Posterior vena cava (tissue), 2 donors: ENCODE data around the gene ADGRG4. TPM values are rescaled to one million over a fixed set of nuclear protein-coding genes. Genes with fewer than 3 reads are reported as not detected.
"Not testable (repeated sequence)": the region's sequence is repeated elsewhere in the genome, so short reads cannot be mapped to it uniquely, and the experiment has no call there.

Experiments
- DNase-seq: peaks from one replicate; pipeline ENCODE4 v3.0.0-alpha.2; 2020; ENCODE audit warnings: low spot score
- intact Hi-C, 2 donors: fragments of 100-400 bp; cut with DNase I; formaldehyde crosslinking; loops; one replicate each; pipeline versions ENCODE4 v1.14.1 to v1.14.2; 2022 to 2023
- total RNA-seq, 2 donors: library from RNA; stranded (reverse); fragmentation: NEBNext Ultra II Directional; extraction: Animal tissue kit (Norgen Biotek cat#: 25700); gene quantifications; one replicate each; pipeline ENCODE4 v1.2.1, GENCODE V29; 2021
- donor health status: DM: yes; HTN: yes; CAD: no.
- donor health status: DM: yes; HTN: yes; CAD: no.

Gene ADGRG4
- total RNA-seq, 2 donors from 2014 or later = 0.71 to 1.2 TPM

DNA sequence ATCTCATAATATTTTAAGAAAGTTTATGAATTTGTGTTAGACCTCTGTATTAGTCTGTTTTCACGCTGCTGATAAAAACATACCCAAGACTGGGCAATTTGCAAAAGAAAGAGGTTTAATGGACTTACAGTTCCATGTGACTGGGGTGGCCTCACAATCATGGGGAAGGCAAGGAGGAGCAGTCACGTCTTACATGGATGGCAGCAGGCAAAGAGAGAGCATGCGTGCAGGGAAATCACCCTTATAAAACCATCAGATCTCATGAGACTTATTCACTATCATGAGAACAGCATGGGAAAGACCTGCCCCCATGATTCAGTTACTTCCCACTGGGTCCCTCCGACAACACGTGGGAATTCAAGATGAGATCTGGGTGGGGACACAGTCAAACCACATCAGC is 14.4 kb upstream of the ADGRG4 start:
- intact Hi-C loops, DNase-seq: not testable (repeated sequence)

DNA sequence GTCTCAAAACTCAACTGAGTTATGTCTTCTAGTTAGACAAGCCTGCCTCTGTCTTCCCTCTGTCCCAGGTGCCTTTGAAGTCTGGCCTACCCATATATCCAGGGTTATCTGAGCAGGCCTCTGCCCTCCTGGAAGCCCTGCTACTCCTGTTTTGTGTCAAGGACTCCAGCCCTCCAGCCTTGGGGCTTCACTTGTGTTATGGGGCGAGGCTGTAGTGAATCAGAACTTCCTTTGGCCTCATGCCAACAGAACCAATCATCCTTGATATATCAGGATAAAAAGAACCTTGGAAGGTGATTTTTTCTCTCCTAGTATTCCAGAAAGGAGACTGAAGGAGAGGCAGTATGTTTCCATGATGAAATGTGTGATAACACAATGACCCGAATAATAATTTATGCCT is 8.9 kb upstream of the ADGRG4 start:
- intact Hi-C loops = no loop called here
- DNase-seq = no peak

DNA sequence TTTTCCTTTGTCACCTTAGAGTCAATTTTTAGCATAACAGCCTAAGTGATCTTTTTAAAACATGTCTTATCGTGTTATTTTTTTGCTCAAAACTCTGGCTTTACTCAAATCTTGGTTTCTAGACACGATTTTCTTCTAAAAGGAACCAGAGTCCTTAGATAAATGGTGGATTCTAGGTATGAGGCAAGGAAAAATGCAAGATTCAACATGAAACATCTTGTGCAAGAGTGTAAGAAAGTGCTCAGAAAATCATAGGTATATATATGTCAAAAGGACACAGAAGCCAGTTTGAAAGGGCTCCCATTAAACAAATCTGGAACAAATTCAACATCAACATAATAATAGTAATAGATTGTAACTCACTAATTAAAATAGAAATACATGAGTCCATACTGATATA is 8.1 kb upstream of the ADGRG4 start:
- no peak for DNase-seq
- intact Hi-C loops = no loop called here

DNA sequence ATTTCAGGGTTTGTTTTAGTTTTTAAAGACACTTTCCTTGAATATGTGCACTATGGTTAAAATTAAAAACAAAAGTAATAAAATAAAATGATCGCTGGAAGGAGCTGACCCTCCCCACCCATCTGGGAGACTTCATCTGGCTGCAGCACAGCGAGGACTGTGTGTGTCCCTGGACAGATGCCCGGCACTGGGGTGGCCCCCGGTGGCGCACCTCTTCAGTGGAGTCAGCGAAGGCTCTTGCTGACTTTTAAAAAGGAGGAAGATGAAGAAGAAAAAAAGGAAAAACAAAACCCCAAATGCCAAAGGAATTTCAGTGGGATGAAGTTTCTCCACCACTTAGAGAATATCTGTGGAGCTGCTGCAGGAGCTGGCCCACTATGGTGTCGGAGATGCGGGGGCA is 5.4 kb upstream of the ADGRG4 start:
- no peak for DNase-seq
- intact Hi-C loops = no loop called here

DNA sequence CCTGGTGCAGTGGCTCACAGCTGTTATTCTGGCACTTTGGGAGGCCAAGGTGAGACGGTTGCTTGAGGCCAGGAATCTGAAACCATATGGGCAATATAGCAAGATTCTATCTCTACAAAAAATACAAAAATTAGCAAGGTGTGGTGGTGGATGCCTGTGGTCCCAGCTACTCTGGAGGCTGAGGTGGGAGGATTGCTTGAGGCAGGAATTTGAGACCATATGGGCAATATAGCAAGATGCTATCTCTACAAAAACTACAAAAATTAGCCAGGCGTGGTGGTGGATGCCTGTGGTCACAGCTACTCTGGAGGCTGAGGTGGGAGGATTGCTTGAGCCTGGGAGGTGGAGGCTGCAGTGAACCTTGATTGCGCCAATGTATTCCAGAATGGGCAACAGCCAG is 2.3 kb downstream of the ADGRG4 start:
- intact Hi-C loops = no loop called here
- no peak for DNase-seq

DNA sequence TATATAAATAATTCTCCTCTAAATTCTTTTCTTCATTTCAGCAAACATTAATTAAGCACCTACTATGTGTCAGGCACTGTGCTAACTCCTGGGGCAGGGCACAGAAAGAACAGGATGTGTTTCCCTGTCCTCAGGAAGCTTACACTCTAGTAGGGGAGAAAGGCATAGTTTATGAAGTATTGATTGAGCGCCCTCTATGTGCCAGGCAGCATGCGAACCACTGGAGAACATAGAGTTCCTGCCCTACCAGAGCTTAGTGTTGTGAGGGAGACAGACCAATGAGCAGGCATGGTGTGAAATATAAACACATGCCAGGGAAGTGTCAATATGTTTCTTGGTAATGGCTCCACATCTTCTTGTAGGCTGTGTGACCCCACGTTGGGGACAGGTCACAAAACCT is 3.7 kb downstream of the ADGRG4 start:
- intact Hi-C loops = no loop called here
- DNase-seq = no peak

DNA sequence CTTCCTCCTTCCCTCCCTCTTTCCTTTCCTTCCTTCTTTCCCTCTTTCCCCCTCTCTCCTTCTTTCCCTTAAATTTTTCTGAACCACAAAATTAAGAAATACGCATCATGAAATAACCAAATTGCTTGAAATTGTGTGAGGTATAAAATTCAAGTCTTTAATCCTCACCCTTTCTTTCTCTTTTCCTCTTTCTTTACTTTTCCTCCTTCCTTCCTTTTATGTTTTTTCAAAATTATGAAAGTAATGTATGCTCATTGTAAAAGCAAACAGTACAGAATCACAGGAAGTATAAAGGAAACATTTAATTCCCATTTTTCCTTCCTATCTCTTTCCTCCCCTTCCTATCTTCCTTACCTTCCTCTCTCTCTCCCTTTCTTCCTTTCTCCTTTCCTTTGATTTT is 5.4 kb downstream of the ADGRG4 start:
- no peak for DNase-seq
- intact Hi-C loops = no loop called here

DNA sequence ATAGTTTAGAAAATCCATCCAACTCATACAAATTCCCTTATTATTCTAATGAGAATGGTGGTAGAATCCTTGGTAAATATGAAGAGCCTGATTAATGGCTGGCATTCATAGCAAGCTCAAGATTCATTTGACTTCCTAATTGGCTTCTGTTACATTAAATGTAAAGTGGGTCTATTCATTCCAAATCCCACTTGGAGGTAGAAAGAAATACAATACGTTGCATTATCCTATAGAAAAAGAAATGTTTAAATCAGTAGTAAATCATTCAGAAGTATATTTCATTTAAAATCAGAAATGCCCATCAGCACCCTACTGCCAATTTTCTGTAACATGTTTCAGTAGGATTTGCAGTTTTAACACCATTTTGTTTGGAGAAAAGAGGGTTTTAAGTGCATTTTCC is 6.7 kb downstream of the ADGRG4 start:
- intact Hi-C loops = no loop called here
- no peak for DNase-seq

DNA sequence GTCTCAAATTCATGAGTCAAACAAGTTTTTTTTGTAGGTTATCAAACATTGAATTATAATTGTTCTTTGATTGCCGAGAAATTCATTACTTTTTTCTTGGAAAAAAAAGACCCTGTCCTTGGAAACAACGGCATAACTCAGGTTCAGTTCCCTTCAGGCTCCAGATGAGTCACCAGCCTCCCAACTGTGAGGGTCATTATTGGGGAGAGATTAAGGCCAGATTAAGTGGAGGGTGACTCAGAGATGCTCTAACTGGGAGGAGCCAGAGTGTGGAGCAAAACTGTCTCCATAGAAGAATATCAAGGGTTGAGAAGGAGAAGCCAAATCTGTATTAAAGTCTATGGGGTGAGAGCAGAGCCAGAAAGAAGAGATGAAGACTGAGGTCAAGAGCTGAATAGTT is 9.6 kb downstream of the ADGRG4 start:
- no peak for DNase-seq

DNA sequence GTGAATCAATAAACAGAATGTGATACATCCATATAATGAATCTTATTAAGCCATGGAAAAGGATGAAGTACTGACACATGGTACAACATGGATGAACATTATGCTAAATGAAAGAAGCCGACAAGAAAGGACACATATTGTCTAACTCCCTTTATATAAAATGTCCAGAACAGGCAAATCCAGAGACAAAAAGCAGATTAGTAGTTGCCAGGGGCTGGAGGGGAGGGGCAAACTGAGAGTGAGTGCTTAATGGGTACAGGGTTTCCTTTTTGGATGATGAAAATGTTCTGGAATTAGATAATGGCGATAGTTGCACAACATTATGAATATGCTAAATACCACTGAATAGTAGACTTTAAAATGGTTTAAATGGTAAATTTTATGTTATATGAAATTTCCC is 17.4 kb downstream of the ADGRG4 start:
- intact Hi-C loops = no loop called here

More for the DNA sequence above, 9.6 kb downstream of the ADGRG4 start:
- intact Hi-C loops = no loop called here

DNA sequence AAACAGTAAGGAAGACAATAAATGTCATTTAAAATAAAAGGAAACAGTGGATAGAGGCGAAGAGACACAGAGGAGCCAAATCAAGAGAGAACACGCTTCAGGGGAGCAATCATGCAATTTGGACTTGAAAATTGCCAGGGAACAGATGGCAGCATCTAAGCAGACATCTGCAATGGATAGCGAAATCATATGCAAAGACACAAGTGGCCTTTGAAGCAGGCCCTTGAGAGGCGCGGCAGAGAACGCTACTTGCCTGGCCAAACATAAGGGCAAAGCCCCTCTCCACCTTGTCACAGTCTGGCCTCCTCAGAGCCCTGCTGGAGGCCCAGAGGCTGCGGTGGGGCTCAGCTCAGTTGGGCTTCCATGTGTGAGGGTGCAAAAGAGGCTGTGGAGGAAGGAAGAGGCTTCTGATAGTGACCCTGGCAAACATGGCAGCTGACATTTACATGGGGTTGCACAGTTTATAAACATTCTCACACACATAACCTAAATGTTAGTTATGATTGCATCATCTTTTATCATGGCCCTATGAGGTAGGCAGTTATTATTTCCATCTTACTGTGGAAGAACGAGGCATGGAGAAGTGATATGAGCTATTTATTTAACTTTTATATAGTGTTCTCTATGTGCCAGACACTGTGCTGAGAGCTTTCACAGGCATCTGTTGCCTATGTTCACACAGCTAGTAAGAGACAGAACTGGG is 18.3 kb downstream of the ADGRG4 start:
- no peak for DNase-seq
- intact Hi-C loops = no loop called here

More for the DNA sequence above, 17.4 kb downstream of the ADGRG4 start:
- DNase-seq = no peak

DNA sequence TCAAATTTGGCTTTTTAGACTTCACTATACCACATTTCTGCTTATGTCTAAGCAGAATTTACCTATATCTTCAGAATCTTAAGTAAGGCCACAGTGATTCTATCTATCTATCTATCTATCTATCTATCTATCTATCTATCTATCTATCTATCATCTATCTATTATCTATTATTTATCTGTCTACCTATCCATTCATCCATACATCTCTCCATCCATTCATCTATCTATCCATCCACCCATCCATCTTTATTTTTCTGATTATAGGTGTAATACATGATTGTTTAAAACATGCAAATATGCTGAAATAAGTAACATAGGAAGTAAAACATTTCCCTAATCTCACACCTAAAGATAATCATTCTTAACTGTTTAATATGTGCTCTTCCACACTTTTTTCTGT is 18.8 kb downstream of the ADGRG4 start:
- no peak for DNase-seq
- intact Hi-C loops = no loop called here

DNA sequence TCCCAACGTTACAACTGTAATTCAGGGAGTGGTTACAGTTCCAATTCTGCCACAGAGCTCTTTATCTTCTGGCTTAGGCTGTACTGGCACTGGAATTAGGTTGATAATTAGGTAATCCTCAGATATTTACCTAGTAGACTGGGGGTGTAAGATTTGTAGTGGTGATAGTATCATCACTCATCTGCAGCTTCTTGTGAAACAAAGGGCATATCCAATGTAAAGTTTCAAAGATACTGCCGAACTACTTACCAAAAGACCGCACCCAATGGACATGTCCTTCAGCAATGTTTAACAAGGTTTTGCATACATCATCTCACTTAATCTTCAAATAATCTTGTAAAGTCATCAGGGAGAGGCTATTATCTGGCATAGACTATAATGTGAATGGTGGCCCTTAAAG is 20.8 kb downstream of the ADGRG4 start:
- DNase-seq = no peak
- intact Hi-C loops = no loop called here

DNA sequence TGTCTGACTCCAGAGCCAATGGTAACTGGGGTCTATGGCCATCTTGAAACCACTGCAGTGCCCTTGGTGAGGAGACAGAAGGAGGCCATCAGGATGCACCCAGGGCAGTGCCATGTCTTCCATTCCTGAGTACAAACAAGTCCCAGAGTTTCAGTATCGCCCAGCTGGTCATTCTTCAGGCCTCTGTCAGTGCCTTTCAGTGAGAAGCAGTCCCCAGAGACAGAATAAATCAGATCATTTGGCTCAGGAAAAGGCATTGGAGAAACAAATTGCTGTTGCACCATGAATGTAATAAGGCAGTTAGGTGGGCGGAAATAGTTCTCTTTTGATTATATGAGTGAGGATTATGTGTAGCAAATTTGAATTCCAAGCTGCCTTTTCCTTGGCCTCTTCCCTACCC is 21.3 kb downstream of the ADGRG4 start:
- no peak for DNase-seq
- intact Hi-C loops = no loop called here

DNA sequence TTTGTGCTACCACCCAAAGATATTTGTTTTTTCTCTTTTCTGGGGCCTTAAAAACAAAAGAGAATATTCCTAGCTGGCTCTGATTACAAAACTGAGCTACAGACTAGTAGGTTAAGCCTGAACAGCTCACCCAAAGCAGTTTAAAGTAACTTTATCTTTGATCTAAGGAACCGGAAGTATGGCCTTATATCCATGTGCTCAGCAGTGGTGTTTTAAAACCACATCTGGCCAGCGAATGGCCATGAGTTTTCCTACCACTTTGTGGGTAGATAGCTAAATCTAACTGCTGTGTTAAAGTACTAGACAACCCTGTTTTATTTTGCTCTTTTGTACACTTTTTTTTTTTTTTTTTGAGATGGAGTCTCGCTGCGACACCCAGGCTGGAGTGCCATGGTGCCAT is 24.6 kb downstream of the ADGRG4 start:
- DNase-seq = no peak
- intact Hi-C loops = no loop called here

DNA sequence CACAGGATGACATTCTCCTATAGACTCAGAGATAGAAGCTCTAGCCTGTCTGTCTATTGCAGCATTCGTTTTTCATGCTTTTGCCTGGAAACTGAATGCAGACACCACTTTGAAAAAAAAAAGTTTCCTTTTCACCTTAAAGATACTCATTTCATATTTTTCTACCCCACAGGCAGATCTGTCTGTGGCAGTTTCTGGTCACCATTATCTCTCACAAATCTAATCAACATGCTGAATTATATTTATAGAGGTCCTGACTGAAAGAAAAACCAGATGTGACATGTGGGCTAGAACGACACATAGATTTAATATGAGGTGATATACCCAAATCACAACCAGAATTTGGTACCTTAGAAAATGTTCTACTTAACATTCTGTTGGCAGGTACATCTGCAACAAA is 28.2 kb downstream of the ADGRG4 start:
- no peak for DNase-seq
- intact Hi-C loops = no loop called here

DNA sequence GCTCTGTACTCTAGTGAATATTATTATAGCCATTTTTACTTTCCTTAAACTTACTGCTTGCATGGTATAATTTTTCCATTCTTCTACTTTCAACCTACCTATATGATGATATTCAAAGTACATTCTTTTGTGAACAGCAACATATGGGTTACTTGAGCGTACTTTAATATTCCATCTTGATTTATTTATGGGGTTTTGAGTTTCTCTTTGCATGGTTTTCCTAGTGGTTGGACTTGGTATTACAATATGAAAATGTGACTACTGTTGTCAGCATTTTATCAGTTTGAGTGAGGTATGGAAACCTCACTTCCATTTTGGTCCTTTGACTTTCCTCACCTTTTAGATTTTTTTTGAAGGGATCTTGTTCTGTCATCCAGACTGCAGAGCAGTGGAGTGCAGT is 35.9 kb downstream of the ADGRG4 start:
- no peak for DNase-seq
- intact Hi-C loops = no loop called here

DNA sequence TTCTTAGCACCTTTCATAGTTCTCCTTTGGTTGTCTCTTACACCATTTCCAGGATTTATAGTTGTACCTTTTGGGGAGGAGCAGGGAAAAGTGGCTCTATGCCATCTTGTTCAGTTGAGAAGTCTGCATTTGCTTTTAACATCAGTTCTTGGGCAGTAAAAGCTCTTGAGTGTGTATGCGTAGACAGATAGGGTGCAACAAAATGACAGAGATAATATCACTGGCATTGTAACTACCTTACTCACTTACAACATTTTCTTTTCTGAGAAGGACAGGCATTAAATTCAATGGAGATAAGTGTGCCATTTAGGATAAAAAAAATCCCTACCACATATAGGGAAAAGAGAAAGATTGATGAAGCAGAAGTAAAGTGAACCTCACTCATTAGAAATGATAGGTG is 38.9 kb downstream of the ADGRG4 start:
- intact Hi-C loops = no loop called here

DNA sequence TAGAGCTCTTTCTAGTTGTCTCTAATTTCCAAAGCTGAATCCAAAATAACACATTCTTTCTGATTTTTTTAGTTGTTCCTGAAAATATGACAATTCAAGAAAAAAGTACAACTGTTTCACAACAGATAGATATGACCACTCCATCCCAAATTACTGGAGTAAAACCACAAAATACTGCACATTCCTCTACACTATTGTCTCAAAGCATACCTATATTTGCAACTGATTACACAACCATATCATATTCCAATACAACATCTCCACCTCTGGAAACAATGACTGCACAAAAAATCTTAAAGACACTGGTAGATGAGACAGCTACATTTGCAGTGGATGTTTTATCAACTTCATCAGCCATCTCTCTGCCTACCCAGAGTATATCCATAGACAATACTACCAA is 43.6 kb downstream of the ADGRG4 start:
- DNase-seq = no peak
- intact Hi-C loops = no loop called here

More for the DNA sequence above, 38.9 kb downstream of the ADGRG4 start:
- DNase-seq = no peak

DNA sequence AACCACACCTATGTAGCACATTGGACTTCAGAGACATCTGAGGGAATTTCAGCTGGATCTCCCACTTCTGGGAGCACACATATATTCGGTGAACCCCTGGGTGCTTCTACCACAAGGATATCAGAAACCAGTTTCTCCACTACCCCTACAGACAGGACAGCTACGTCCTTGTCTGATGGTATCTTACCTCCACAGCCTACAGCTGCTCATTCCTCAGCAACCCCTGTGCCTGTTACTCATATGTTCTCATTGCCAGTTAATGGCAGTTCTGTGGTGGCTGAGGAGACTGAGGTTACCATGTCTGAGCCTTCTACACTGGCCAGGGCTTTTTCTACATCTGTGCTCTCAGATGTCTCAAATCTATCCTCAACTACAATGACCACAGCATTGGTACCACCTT is 45.7 kb downstream of the ADGRG4 start:
- no peak for DNase-seq
- intact Hi-C loops = no loop called here

DNA sequence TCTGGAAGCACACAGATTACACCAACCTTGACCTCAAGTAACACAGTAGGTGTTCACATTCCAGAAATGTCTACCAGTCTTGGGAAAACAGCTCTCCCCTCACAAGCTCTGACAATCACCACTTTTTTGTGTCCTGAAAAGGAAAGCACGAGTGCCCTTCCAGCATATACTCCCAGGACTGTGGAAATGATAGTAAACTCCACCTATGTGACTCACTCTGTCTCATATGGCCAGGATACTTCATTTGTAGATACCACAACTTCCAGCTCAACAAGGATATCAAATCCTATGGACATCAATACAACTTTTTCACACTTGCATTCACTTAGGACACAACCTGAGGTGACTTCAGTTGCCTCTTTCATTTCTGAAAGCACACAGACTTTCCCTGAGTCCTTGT is 46.9 kb downstream of the ADGRG4 start:
- DNase-seq = no peak
- intact Hi-C loops = no loop called here

DNA sequence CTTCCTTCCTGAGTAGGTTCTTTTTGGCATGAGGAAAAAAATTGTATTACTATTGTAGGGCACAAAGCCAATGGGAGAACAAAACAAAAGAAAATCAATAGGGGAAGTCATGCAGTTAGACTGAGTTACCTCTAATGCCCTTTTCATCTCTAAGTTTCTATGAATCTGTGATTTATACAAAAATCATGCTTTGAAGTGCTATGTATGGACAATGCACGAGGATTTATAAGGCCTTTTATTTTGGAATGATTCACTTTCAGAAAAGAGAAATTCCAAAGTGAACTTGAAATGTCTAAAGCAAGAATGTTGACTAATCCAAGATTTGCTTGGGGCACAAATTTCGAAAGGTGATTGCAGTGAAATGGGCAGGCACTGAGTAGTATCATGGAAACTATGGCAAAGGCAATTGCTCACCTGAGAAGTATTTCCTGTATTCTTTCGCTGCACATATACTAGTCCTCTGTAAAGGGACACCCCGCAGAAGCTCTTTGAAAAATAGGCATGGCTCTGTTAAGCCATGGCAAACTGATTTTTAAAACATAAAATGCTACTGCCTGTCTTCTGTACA is 52.8 kb downstream of the ADGRG4 start:
- intact Hi-C loops = no loop called here

More for the DNA sequence above, 52.8 kb downstream of the ADGRG4 start:
- DNase-seq = no peak
